ENCODE data around the gene PCDHB2. TPM values are rescaled to one million over a fixed set of nuclear protein-coding genes. Genes with fewer than 3 reads are reported as not detected.
A peak's percentile ranks its signal among the peaks of the same experiment; 100 is the strongest.
"Not testable (repeated sequence)": the region's sequence is repeated elsewhere in the genome, so short reads cannot be mapped to it uniquely, and the experiment has no call there.

PCDHB2 gene
- 0.39 and 1.3 TPM in 2 replicates for total RNA-seq

- peak; percentile 6 to 41 for DNase-seq (ENCODE audit: low read depth in 2 of 2)
Observed at GRCh38 chr5:141094481-141095262, at the start of gene PCDHB2. Gene PCDHB2, plus strand, starts transcription at chr5:141094615. Its CDS starts 176 bp downstream, at chr5:141094791.

- no peak for DNase-seq (ENCODE audit: low read depth in 2 of 2)
Observed at GRCh38 chr5:141050622-141051520, 43.5 kb upstream of the PCDHB2 start, which contains the start of gene PCDHB1. Gene PCDHB1, plus strand, starts transcription at chr5:141051374. Its CDS starts 97 bp downstream, at chr5:141051471.

- no peak for DNase-seq (ENCODE audit: low read depth in 2 of 2)
Observed at GRCh38 chr5:141051521-141051866, 42.9 kb upstream of the PCDHB2 start.

GRCh38 chr5:141077826-141078225 lies 16.6 kb upstream of the PCDHB2 start:
- DNase-seq (ENCODE audit: low read depth in 2 of 2) = no peak

- DNase-seq (ENCODE audit: low read depth in 2 of 2) = no peak
Observed at GRCh38 chr5:141082228-141082627, 12.2 kb upstream of the PCDHB2 start.

- peak; percentile 30 to 53 for DNase-seq (ENCODE audit: low read depth in 2 of 2)
Observed at GRCh38 chr5:141084487-141084989, 9.9 kb upstream of the PCDHB2 start.

GRCh38 chr5:141095263-141095641 lies 837 bp downstream of the PCDHB2 start:
- no peak for DNase-seq (ENCODE audit: low read depth in 2 of 2)

- DNase-seq (ENCODE audit: low read depth in 2 of 2) = not testable (repeated sequence)
Observed at GRCh38 chr5:141096181-141096580, 1.8 kb downstream of the PCDHB2 start.

GRCh38 chr5:141096586-141096985 lies 2.2 kb downstream of the PCDHB2 start:
- DNase-seq (ENCODE audit: low read depth in 2 of 2) = not testable (repeated sequence)

GRCh38 chr5:141100243-141100805 lies 5.9 kb downstream of the PCDHB2 start, which contains the start of gene PCDHB3:
Gene PCDHB3, plus strand, starts transcription at chr5:141100473. Its CDS starts 177 bp downstream, at chr5:141100650.
- DNase-seq (ENCODE audit: low read depth in 2 of 2) = peak in 1 of 2 donors; percentile 17

- DNase-seq (ENCODE audit: low read depth in 2 of 2) = no peak
Observed at GRCh38 chr5:141101059-141101458, 6.6 kb downstream of the PCDHB2 start.

- not testable (repeated sequence) for DNase-seq (ENCODE audit: low read depth in 2 of 2)
Observed at GRCh38 chr5:141102070-141102469, 7.7 kb downstream of the PCDHB2 start.

- DNase-seq (ENCODE audit: low read depth in 2 of 2) = not testable (repeated sequence)
Observed at GRCh38 chr5:141102471-141102870, 8.1 kb downstream of the PCDHB2 start.

- no peak for DNase-seq (ENCODE audit: low read depth in 2 of 2)
Observed at GRCh38 chr5:141105350-141105749, 10.9 kb downstream of the PCDHB2 start.

GRCh38 chr5:141119250-141119649 lies 24.8 kb downstream of the PCDHB2 start:
- no peak for DNase-seq (ENCODE audit: low read depth in 2 of 2)

GRCh38 chr5:141121563-141121962 lies 27.1 kb downstream of the PCDHB2 start, which contains the start of gene PCDHB4:
Gene PCDHB4, plus strand, starts transcription at chr5:141121818. Its CDS starts 181 bp downstream, at chr5:141121999.
- peak in 1 of 2 donors; percentile 15 for DNase-seq (ENCODE audit: low read depth in 2 of 2)

- DNase-seq (ENCODE audit: low read depth in 2 of 2) = no peak
Observed at GRCh38 chr5:141121985-141122384, 27.6 kb downstream of the PCDHB2 start.

GRCh38 chr5:141123396-141124135 lies 29.2 kb downstream of the PCDHB2 start:
- DNase-seq (ENCODE audit: low read depth in 2 of 2) = not testable (repeated sequence)

GRCh38 chr5:141127305-141127704 lies 32.9 kb downstream of the PCDHB2 start:
- no peak for DNase-seq (ENCODE audit: low read depth in 2 of 2)

GRCh38 chr5:141135030-141135717 lies 40.8 kb downstream of the PCDHB2 start, which contains the start of gene PCDHB5:
Gene PCDHB5, plus strand, starts transcription at chr5:141135206. Its CDS starts 229 bp downstream, at chr5:141135435.
- DNase-seq (ENCODE audit: low read depth in 2 of 2) = peak in 1 of 2 donors; percentile 33
